Upper lobe of left lung (tissue), 6 donors: ENCODE results near the gene PAMR1. TPM values are rescaled to one million over a fixed set of nuclear protein-coding genes. Genes with fewer than 3 reads are reported as not detected.

ENCODE experiments used
- ATAC-seq, 2 donors: fragments of 200-7000 bp; cut with Tn5 transposase; one replicate each; pipeline ENCODE4 v1.9.1; 2022; ENCODE audit warnings: mild to moderate bottlenecking in 2 of 2, moderate library complexity in 2 of 2; ENCODE audit not compliant: low FRiP score in 2 of 2
- DNase-seq, 2 donors: peaks; one replicate each; pipeline ENCODE4 v3.0.0-alpha.2; 2019 to 2020
- H3K27ac ChIP-seq, 4 donors: fragments of 200-600 bp; sonication (generic); one replicate each; pipeline ENCODE4 v1.5.1; 2016 to 2019
- H3K27me3 ChIP-seq, 4 donors: fragments of 200-600 bp; sonication (generic); one replicate each; pipeline ENCODE4 v1.5.1; 2017 to 2019
- H3K36me3 ChIP-seq, 4 donors: fragments of 200-600 bp; sonication (generic); one replicate each; pipeline ENCODE4 v1.5.1; 2016 to 2019
- H3K4me1 ChIP-seq, 4 donors: fragments of 200-600 bp; sonication (generic); one replicate each; pipeline ENCODE4 v1.5.1; 2018 to 2019
- H3K4me3 ChIP-seq, 4 donors: fragments of 200-600 bp; sonication (generic); one replicate each; pipeline ENCODE4 v1.5.1; 2017 to 2019; ENCODE audit warnings: mild to moderate bottlenecking in 2 of 4, moderate library complexity in 1 of 4
- H3K9me3 ChIP-seq, 4 donors: fragments of 200-600 bp; sonication (generic); one replicate each; pipeline ENCODE4 v1.5.1; 2018 to 2019
- EP300 ChIP-seq, 4 donors: sonication (generic); formaldehyde crosslinking; IDR thresholded peaks; one replicate each; pipeline ENCODE4 v1.5.1; 2017; ENCODE audit warnings: antibody characterized with exemption in 4 of 4, control low read depth in 2 of 4
- POLR2A ChIP-seq, 4 donors: fragments of 450-650 bp; IDR thresholded peaks; one replicate each; pipeline ENCODE4 v1.5.1; 2016 to 2017; ENCODE audit warnings: antibody characterized with exemption in 4 of 4, mild to moderate bottlenecking in 2 of 4
- POLR2AphosphoS5 ChIP-seq, 2 donors: sonication (generic); formaldehyde crosslinking; IDR thresholded peaks; one replicate each; pipeline ENCODE4 v1.5.1; 2017; ENCODE audit warnings: antibody characterized with exemption in 2 of 2
- WGBS, 2 donors: methylation state at CpG; one replicate each; pipeline ENCODE4 v1.1.5; 2017 to 2018; 5-methylcytosine and 5-hydroxymethylcytosine counted together
- total RNA-seq, 6 donors: library from RNA; depleted of rRNA in 4 of 6; stranded (reverse); fragments of >200 nt in 4 of 6; gene quantifications; one replicate each; pipeline versions ENCODE4 v1.1.0 to v1.2.1, GENCODE V29; 2016 to 2021
- TF ChIP-seq, protein P1 (sequence below), 6 experiments: fragments of 450-650 bp in 4 of 6; fragments of 200-600 bp in 2 of 6; sonication (generic) in 2 of 6; IDR thresholded peaks; one replicate each; pipeline ENCODE4 v1.5.1; 2016 to 2019; ENCODE audit warnings: antibody characterized with exemption in 6 of 6
- donor health status: DM: no; HTN: no; CAD: no; lungs with moderate emphysema.
- donor health status: DM: no; HTN: yes; CAD: no; lungs with severe emphysema.

The PAMR1 gene
- total RNA-seq, 6 donors from 2014 or later, result 0.30 to 7.2 (median 4.3) TPM; not detected in 1

GRCh38 chr11:35419184-35419829 is 106.1 kb downstream of the PAMR1 start, which contains the start of gene SLC1A2:
TSS of gene SLC1A2 (minus strand) at chr11:35419558. CDS start at chr11:35418966, 592 bp downstream.
- ATAC-seq, result peak in 1 of 2 donors; percentile 75
- peaks cover 0 to 26% (median 13%) of the 10 kb centered on the region in 4 donors for H3K27me3 ChIP-seq

GRCh38 chr11:35418282-35419183 is 106.9 kb downstream of the PAMR1 start:
- peak overlapping the region; percentile 20 to 58 (median 55) for H3K4me3 ChIP-seq
- no peak overlapping the region for H3K27ac ChIP-seq
- H3K27me3 ChIP-seq, result peaks cover 0 to 26% (median 13%) of the 10 kb centered on the region in 4 donors
- WGBS, 2 donors, result 6 to 17% methylated on average over 14 to 61 of the region's 69 CpGs
- no peaks in the 10 kb centered on the region for H3K36me3 ChIP-seq
- no peak for TF ChIP-seq POLR2A (IDR thresholded peaks at IDR 0.05)
- TF ChIP-seq, protein P1, sequence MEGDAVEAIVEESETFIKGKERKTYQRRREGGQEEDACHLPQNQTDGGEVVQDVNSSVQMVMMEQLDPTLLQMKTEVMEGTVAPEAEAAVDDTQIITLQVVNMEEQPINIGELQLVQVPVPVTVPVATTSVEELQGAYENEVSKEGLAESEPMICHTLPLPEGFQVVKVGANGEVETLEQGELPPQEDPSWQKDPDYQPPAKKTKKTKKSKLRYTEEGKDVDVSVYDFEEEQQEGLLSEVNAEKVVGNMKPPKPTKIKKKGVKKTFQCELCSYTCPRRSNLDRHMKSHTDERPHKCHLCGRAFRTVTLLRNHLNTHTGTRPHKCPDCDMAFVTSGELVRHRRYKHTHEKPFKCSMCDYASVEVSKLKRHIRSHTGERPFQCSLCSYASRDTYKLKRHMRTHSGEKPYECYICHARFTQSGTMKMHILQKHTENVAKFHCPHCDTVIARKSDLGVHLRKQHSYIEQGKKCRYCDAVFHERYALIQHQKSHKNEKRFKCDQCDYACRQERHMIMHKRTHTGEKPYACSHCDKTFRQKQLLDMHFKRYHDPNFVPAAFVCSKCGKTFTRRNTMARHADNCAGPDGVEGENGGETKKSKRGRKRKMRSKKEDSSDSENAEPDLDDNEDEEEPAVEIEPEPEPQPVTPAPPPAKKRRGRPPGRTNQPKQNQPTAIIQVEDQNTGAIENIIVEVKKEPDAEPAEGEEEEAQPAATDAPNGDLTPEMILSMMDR (IDR thresholded peaks at IDR 0.05), result no peak
- no peak for TF ChIP-seq EP300 (IDR thresholded peaks at IDR 0.05)
- peak; percentile 48 to 64 for ATAC-seq
- DNase-seq, result peak; percentile 45 to 85
- H3K4me1 ChIP-seq, result peaks cover 18 to 27% (median 23%) of the 10 kb centered on the region in 4 donors
- H3K9me3 ChIP-seq, result no peaks in the 10 kb centered on the region

More at GRCh38 chr11:35419184-35419829, 106.1 kb downstream of the PAMR1 start, which contains the start of gene SLC1A2:
- Histone ChIP-seq H3K4me1 (peaks cover 18 to 27% (median 23%) of the 10 kb centered on the region in 4 donors), H3K4me3 (peak within 1 kb of the TSS; percentile 20 to 58 (median 55)), H3K27ac (no peak within 1 kb of the TSS), H3K36me3 (no peaks in the 10 kb centered on the region), H3K9me3 (no peaks in the 10 kb centered on the region)
- WGBS, 2 donors, result 1% methylated on average over 20 of the region's 71 CpGs; no CpG with 5 or more reads in 1 of the 2 donors
- TF ChIP-seq POLR2A (IDR thresholded peaks at IDR 0.05), result no peak
- peak in 1 of 2 donors; percentile 87 for DNase-seq

- H3K27me3 ChIP-seq, result peaks cover 0 to 22% (median 13%) of the 10 kb centered on the region in 4 donors
Observed at GRCh38 chr11:35415487-35415886, 109.9 kb downstream of the PAMR1 start.

DNA sequence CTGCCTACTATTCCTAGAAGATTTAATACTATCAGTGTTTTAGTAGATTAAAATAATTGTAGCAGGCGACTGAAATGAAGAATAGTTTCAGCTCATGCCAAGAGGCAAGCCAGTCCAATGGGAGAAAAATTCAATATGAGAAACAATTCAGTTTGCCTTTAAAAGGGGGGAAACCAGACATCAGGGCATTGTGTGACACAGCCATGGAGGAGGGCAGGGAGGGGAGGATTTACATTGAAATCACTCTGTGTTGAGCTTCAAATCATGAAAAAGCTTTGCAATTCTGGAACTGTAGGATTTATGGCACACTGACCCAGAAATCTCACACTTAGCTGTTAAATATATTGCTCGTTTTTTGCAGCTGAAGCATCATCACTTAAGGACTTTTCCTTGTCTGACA is 110.6 kb downstream of the PAMR1 start:
- H3K36me3 ChIP-seq, result no peaks in the 10 kb centered on the region
- no peaks in the 10 kb centered on the region for H3K9me3 ChIP-seq
- H3K27me3 ChIP-seq, result peaks cover 0 to 20% (median 10%) of the 10 kb centered on the region in 4 donors
- no peak overlapping the region for H3K4me3 ChIP-seq
- TF ChIP-seq, protein P1 (IDR thresholded peaks at IDR 0.05), result no peak
- TF ChIP-seq POLR2AphosphoS5 (IDR thresholded peaks at IDR 0.05) (no peak), POLR2A (IDR thresholded peaks at IDR 0.05) (no peak), EP300 (IDR thresholded peaks at IDR 0.05) (no peak)
- ATAC-seq (no peak), DNase-seq (no peak)
- no peak overlapping the region for H3K27ac ChIP-seq
- H3K4me1 ChIP-seq, result peaks cover 16 to 18% (median 17%) of the 10 kb centered on the region in 4 donors
- 50 to 52% methylated on average over 2 of the region's 2 CpGs for WGBS, 2 donors

More at GRCh38 chr11:35415487-35415886, 109.9 kb downstream of the PAMR1 start:
- Histone ChIP-seq H3K4me1 (peaks cover 18 to 25% (median 23%) of the 10 kb centered on the region in 4 donors), H3K27ac (no peak overlapping the region), H3K36me3 (no peaks in the 10 kb centered on the region), H3K9me3 (no peaks in the 10 kb centered on the region), H3K4me3 (no peak overlapping the region)
- TF ChIP-seq EP300 (IDR thresholded peaks at IDR 0.05), result no peak
- TF ChIP-seq, protein P1 (IDR thresholded peaks at IDR 0.05), result no peak
- no peak for TF ChIP-seq POLR2A (IDR thresholded peaks at IDR 0.05)
- TF ChIP-seq POLR2AphosphoS5 (IDR thresholded peaks at IDR 0.05), result no peak
- no peak for DNase-seq
- ATAC-seq, result no peak
- 69 to 76% methylated on average over 2 of the region's 2 CpGs for WGBS, 2 donors

GRCh38 chr11:35414311-35414710 is 111.1 kb downstream of the PAMR1 start:
- WGBS, 2 donors, result 65 to 76% methylated on average over 6 of the region's 6 CpGs
- peaks cover 0 to 16% (median 8%) of the 10 kb centered on the region in 4 donors for H3K27me3 ChIP-seq
- H3K36me3 ChIP-seq, result no peaks in the 10 kb centered on the region
- DNase-seq, result no peak
- peaks cover 11 to 14% (median 13%) of the 10 kb centered on the region in 4 donors for H3K4me1 ChIP-seq
- H3K4me3 ChIP-seq, result no peak overlapping the region
- no peak for TF ChIP-seq POLR2AphosphoS5 (IDR thresholded peaks at IDR 0.05)
- no peak for TF ChIP-seq EP300 (IDR thresholded peaks at IDR 0.05)
- TF ChIP-seq, protein P1 (IDR thresholded peaks at IDR 0.05), result no peak
- TF ChIP-seq POLR2A (IDR thresholded peaks at IDR 0.05), result no peak
- no peaks in the 10 kb centered on the region for H3K9me3 ChIP-seq
- H3K27ac ChIP-seq, result no peak overlapping the region
- no peak for ATAC-seq
